HG03095 (cell line): ENCODE measurements around the gene MYO7A.

Source experiments
- ATAC-seq: cut with Tn5 transposase; IDR thresholded peaks from one replicate; pipeline ENCODE4 v1.9.1; 2021; ENCODE audit warnings: moderate library complexity; ENCODE audit not compliant: unreplicated experiment

MYO7A gene

GRCh38 chr11:77181799-77182541 lies 53.9 kb downstream of the MYO7A start:
- no peak for ATAC-seq

- no peak for ATAC-seq
Observed at GRCh38 chr11:77182542-77183430, 54.7 kb downstream of the MYO7A start.

- no peak for ATAC-seq
Observed at GRCh38 chr11:77183431-77183984, 55.5 kb downstream of the MYO7A start.

- ATAC-seq = no peak
Observed at GRCh38 chr11:77184136-77184860, 56.3 kb downstream of the MYO7A start.

- no peak for ATAC-seq
Observed at GRCh38 chr11:77186302-77186701, 58.3 kb downstream of the MYO7A start.

- ATAC-seq = no peak
Observed at GRCh38 chr11:77187111-77187750, 59.2 kb downstream of the MYO7A start.

- no peak for ATAC-seq
Observed at GRCh38 chr11:77187776-77188632, 60.0 kb downstream of the MYO7A start.

- ATAC-seq = no peak
Observed at GRCh38 chr11:77188633-77189491, 60.8 kb downstream of the MYO7A start.

GRCh38 chr11:77189588-77190210 lies 61.7 kb downstream of the MYO7A start:
- no peak for ATAC-seq

GRCh38 chr11:77190331-77191075 lies 62.5 kb downstream of the MYO7A start:
- no peak for ATAC-seq

- ATAC-seq = no peak
Observed at GRCh38 chr11:77191429-77191822, 63.4 kb downstream of the MYO7A start.

GRCh38 chr11:77191823-77192495 lies 63.9 kb downstream of the MYO7A start:
- ATAC-seq = no peak

GRCh38 chr11:77193167-77193566 lies 65.1 kb downstream of the MYO7A start:
- no peak for ATAC-seq

GRCh38 chr11:77193911-77194830 lies 66.1 kb downstream of the MYO7A start:
- ATAC-seq = no peak

GRCh38 chr11:77195071-77195755 lies 67.2 kb downstream of the MYO7A start:
- ATAC-seq = no peak
